ENCODE results near the gene TMEM145.

The TMEM145 gene

GRCh38 chr19:42278452-42279154 is 34.5 kb upstream of the TMEM145 start:
- DNase-seq = no peak

DNA sequence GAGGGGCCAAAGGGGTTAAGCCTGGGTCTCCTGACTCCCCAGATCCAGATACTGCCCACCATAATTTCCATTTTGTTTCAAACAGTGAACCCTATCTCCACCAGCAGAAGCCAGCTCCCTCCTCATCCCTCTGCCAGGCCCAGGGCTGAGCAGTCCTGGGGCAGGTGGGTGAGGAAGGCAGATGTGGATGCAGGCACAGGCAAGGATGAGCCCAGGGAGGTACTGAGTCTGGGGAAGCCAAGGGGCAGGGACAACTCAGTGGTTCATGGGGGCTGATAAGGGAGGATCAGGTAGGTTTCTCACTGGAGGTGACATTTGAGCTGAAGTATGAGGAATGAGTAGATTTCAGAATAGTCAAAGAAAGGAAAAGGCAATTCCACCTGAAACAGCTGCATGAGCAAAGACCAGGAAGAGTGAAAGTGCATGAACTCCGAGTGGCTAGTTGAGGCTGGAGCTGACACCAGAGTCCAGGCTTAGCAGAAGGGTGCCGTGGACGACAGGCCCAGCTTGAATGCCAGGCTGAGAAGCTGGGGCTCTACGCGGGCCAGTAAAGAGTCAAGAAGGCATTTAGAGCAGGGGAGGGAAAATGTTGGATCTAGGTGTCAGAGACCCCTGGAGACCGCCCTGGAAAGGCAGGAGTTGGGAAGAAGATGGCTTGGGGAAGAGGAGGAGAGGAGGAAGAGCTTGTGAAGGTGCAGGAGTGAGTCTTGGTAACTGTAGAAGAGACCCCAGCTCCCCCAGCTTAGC is 33.8 kb upstream of the TMEM145 start:
- DNase-seq = no peak

DNA sequence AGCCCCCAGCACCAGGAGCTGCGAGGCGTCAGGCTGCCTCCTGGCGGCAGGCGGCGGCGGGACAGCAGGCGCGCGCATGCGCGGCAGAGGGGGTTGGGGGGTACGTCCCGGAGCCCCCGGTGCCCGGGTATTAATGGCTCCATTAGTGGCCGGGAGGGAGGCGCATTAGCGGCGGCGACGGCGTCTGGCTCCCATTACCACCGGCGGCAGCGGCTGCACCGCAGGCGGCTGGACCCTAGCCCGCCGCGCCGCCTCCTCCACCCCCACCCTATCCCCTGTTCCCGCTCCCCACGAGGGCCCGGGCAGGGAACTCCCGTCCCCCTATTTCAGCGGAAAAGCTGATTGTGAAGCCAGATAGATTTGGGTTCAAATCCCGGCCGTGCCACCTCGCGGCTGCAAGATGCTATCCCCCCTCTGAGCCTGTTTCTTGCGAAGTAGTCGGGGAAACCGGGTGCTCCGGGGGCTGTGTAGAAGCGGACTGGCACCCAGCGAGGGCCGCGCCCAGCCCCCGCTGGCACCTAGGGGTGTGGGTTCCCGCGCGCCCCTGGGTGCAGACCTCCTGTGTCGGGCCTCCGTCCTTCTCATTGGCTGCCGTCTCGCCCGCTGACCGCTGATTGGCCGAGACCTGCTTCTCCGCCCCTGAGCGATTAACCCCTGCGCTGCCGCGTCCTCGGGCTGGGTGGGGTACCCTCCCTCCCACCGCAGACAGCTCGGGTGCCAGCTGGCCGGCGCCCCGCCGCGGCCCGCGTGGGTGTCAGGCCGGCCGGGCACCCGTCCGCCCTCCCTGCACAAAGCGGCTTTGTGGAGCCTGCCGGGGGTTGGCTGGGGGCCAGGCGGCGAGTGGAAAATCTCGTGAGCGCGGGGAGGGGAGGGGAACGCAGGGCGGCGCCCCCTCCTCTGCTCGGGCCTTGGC is 33.0 kb upstream of the TMEM145 start:
- DNase-seq = peak; percentile 96

- no peak for DNase-seq
Measured at GRCh38 chr19:42280815-42281145, 32.3 kb upstream of the TMEM145 start.

GRCh38 chr19:42281146-42281826 is 31.8 kb upstream of the TMEM145 start:
- DNase-seq = no peak

GRCh38 chr19:42281827-42282762 is 31.0 kb upstream of the TMEM145 start:
- no peak for DNase-seq

- DNase-seq = no peak
Measured at GRCh38 chr19:42282819-42283187, 30.3 kb upstream of the TMEM145 start.

- peak; percentile 96 for DNase-seq
Measured at GRCh38 chr19:42283188-42284065, 29.7 kb upstream of the TMEM145 start.

DNA sequence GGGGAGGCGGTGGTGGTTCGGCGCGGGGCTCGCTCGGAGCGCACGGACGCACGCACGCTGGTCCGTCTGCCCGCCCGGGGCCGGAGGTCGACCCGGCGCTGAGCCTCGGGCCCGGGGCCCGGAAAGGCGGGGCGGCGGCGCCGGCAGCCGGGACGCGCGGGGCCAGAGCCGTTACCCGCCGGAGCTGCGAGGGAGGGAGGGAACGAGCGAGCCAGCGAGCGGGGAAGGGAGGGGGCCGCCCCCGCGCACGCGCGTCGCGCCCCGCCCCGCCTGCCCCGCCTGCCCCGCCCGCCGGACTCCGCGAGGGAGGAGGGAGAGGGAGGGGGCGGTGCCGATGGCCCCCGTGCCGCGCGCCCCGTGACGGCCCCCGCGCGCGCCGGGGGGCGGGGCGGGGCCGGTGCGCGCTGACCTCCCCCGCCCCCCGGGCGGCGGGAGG is 29.0 kb upstream of the TMEM145 start:
- peak; percentile 89 for DNase-seq

GRCh38 chr19:42284591-42285341 is 28.3 kb upstream of the TMEM145 start:
- DNase-seq = no peak

DNA sequence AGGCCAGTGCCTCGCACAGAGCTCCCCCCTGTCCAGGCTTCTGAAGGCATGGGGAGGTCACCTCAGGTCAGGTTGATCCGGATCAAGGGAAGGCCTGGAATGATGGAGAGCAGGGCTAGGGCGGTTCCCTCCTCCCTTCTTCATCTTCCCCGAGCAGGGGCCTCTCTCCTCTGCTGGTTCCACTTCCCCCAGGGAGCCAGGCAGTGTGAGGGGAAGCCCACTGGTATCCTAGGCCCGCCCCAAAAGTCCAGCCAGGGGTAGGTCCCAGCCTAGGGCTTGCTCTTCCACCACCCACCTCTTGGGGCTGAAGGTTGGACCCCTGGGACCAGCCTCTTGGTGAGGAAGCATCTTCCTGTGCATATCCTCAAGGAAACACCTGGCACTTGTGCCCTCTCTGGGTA is 27.6 kb upstream of the TMEM145 start:
- no peak for DNase-seq

- DNase-seq = no peak
Measured at GRCh38 chr19:42285988-42286348, 27.1 kb upstream of the TMEM145 start.

DNA sequence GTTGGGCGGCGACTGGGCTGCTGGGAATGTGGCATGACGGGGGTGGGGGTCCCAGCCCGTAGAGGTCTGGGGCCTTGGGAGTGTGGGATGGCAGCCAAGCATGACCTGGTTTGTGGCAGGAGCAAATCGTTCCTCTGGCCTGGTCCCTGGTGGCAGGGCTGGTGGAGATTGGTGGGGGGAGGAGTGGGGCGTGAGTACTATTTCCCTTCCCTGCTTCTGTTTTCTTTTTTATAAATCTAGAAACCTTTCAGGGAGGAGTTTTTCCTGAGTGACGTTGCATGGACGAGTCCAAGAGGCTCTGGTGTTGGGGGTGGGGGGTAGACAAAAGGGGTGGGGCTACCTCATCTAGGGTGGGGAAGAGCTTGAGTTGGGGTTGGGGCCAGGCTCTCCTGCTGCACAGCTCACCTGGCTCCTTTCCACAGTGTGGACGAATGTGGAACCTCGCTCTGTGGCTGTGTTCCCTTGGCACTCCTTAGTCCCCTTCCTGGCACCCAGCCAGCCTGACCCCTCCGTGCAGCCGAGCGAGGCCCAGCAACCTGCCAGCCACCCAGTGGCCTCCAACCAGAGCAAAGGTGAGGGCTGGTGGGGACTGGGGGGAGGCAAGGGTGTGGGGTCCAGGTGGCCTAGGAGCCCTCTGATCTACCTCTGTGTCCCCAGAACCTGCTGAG is 26.6 kb upstream of the TMEM145 start:
- DNase-seq = no peak

DNA sequence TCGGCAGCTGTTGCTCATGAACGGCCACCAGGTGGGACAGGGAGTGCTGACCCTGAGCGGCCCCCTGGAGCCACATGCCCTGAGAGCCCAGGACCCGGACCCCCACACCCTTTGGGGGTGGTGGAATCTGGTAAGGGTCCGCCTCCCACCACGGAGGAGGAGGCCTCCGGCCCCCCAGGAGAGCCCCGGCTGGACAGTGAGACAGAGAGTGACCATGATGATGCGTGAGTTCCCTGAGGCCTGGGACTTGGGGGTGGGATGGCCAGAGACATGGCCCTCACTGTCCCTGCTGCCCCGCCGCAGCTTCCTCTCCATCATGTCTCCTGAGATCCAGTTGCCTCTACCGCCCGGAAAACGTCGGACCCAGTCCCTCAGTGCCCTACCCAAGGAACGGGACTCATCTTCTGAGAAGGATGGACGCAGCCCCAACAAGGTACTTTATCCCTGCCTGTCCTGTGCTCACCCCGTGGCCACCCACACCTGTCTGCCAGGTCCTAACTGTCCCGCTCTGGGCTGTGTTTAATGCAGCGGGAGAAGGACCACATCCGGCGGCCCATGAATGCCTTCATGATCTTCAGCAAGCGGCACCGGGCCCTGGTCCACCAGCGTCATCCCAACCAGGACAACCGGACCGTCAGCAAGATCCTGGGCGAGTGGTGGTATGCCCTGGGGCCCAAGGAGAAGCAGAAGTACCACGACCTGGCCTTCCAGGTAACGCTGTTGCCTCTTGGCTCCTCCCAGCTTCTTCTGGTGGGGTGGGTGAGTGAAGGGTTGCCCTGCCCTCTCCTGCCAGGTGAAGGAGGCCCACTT is 25.9 kb upstream of the TMEM145 start:
- DNase-seq = no peak

- no peak for DNase-seq
Measured at GRCh38 chr19:42287827-42288107, 25.3 kb upstream of the TMEM145 start.

GRCh38 chr19:42288387-42288786 is 24.7 kb upstream of the TMEM145 start:
- DNase-seq = no peak

DNA sequence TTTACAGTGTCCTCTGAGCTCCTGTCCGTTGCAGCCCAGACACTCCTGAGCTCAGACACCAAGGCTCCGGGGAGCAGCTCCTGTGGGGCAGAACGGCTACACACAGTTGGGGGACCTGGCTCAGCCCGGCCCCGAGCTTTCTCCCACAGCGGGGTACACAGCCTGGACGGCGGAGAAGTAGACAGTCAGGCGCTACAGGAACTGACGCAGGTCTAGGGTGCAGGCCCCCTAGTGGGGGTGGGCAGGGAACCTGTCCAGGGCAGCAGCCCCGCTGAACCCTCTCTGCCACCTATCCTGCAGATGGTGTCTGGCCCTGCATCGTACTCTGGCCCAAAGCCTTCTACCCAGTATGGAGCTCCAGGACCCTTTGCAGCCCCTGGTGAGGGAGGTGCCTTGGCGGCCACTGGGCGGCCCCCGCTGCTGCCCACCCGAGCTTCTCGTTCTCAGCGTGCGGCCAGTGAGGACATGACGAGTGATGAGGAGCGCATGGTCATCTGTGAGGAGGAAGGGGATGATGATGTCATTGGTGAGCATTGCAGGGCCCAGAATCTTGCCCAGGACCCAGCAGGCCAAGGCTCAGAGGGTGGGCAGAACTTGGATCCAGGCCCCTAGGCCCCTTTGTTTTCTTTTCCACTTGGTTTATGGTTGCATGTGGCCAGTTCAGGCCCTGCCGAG is 24.1 kb upstream of the TMEM145 start:
- DNase-seq = no peak

GRCh38 chr19:42289556-42290041 is 23.5 kb upstream of the TMEM145 start:
- DNase-seq = no peak
